Urinary bladder (tissue), 4 donors: Measurements from ENCODE around the gene MFAP5. TPM values are rescaled to one million over a fixed set of nuclear protein-coding genes. Genes with fewer than 3 reads are reported as not detected.

Experiments
- DNase-seq: peaks from one replicate; pipeline ENCODE4 v3.0.0-alpha.2; 2015; ENCODE audit errors: extremely low spot score
- H3K27ac ChIP-seq: one replicate; pipeline ENCODE4 v1.5.1; 2013; ENCODE audit warnings: low read depth, mild to moderate bottlenecking, moderate library complexity
- H3K36me3 ChIP-seq: one replicate; pipeline ENCODE4 v1.6.1; 2013; ENCODE audit warnings: mild to moderate bottlenecking, moderate library complexity; ENCODE audit not compliant: insufficient read depth
- H3K4me1 ChIP-seq: one replicate; pipeline ENCODE4 v1.6.1; 2013; ENCODE audit warnings: mild to moderate bottlenecking, moderate library complexity; ENCODE audit not compliant: insufficient read depth
- H3K4me3 ChIP-seq: one replicate; pipeline ENCODE4 v1.5.1; 2013; ENCODE audit warnings: low read depth, low read length
- WGBS: extraction: QIAGEN DNeasy Blood & Tissue Kit; methylation state at CpG from one replicate; pipeline ENCODE4 v1.1.7; 2013; 5-methylcytosine and 5-hydroxymethylcytosine counted together
- polyA plus RNA-seq: library from polyadenylated mRNA; stranded (reverse); fragments of 200-250 nt; gene quantifications from one replicate; pipeline ENCODE4 v1.2.3, GENCODE V29; 2013
- total RNA-seq: library from RNA; depleted of rRNA; stranded (reverse); fragments of >200 nt; gene quantifications from one replicate; pipeline ENCODE4 v1.2.3, GENCODE V29; 2014
- donor health status: healthy with polysubstance abuse.
- donor health status: healthy.

The MFAP5 gene
- 244 TPM for total RNA-seq
- polyA plus RNA-seq = 110 TPM

- no peaks in the 10 kb centered on the region for H3K36me3 ChIP-seq
- WGBS = 58% methylated on average over 6 of the region's 6 CpGs
- no peak for DNase-seq
- H3K4me3 ChIP-seq = no peak within 1 kb of the TSS
- H3K27ac ChIP-seq = no peak within 1 kb of the TSS
- H3K4me1 ChIP-seq = no peaks in the 10 kb centered on the region
Observed at GRCh38 chr12:8662593-8662992, at the start of gene MFAP5. Gene MFAP5 (minus strand): TSS chr12:8662826. CDS start chr12:8662104, 722 bp downstream.

- no peaks in the 10 kb centered on the region for H3K36me3 ChIP-seq
- no peaks in the 10 kb centered on the region for H3K4me1 ChIP-seq
- H3K27ac ChIP-seq = no peak overlapping the region
- DNase-seq = no peak
- H3K4me3 ChIP-seq = peak overlapping the region; percentile 19
- 75% methylated on average over 6 of the region's 6 CpGs for WGBS
Observed at GRCh38 chr12:8709124-8709830, 46.7 kb upstream of the MFAP5 start.

GRCh38 chr12:8702159-8702558, 39.5 kb upstream of the MFAP5 start:
- Histone ChIP-seq H3K4me3 (no peak overlapping the region), H3K36me3 (no peaks in the 10 kb centered on the region), H3K27ac (no peak overlapping the region), H3K4me1 (no peaks in the 10 kb centered on the region)
- WGBS = 71% methylated on average over 4 of the region's 4 CpGs
- DNase-seq = no peak

GRCh38 chr12:8701046-8701660, 38.5 kb upstream of the MFAP5 start:
- no peaks in the 10 kb centered on the region for H3K4me1 ChIP-seq
- DNase-seq = no peak
- H3K27ac ChIP-seq = no peak overlapping the region
- WGBS = 76% methylated on average over 6 of the region's 6 CpGs
- H3K4me3 ChIP-seq = no peak overlapping the region
- no peaks in the 10 kb centered on the region for H3K36me3 ChIP-seq

- Histone ChIP-seq H3K4me1 (no peaks in the 10 kb centered on the region), H3K4me3 (no peak overlapping the region), H3K27ac (no peak overlapping the region), H3K36me3 (no peaks in the 10 kb centered on the region)
- DNase-seq = no peak
- WGBS = 39% methylated on average over 4 of the region's 4 CpGs
Observed at GRCh38 chr12:8699714-8700113, 37.1 kb upstream of the MFAP5 start.

DNA sequence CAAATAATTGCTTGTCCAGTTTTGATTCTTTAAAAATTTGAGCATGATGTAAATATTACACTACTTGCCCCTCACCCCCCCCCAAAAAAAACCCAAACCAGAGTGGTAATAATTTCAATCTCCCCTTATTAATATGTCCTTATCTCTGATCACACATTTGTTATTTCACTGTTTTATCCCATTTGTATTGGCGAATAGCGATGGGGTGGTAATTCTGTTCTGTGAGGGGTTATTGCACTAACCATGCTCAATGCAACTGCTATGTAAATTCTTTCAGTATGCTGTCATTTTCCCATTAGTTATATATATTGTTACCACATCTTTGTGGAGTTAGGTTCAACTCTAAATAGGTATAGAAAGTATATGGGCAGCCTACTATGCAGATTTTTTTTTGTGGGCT, 36.3 kb upstream of the MFAP5 start:
- no peak overlapping the region for H3K27ac ChIP-seq
- 26% methylated on average over 2 of the region's 2 CpGs for WGBS
- H3K4me1 ChIP-seq = no peaks in the 10 kb centered on the region
- no peak for DNase-seq
- peak overlapping the region; percentile 86 for H3K4me3 ChIP-seq
- H3K36me3 ChIP-seq = no peaks in the 10 kb centered on the region

DNA sequence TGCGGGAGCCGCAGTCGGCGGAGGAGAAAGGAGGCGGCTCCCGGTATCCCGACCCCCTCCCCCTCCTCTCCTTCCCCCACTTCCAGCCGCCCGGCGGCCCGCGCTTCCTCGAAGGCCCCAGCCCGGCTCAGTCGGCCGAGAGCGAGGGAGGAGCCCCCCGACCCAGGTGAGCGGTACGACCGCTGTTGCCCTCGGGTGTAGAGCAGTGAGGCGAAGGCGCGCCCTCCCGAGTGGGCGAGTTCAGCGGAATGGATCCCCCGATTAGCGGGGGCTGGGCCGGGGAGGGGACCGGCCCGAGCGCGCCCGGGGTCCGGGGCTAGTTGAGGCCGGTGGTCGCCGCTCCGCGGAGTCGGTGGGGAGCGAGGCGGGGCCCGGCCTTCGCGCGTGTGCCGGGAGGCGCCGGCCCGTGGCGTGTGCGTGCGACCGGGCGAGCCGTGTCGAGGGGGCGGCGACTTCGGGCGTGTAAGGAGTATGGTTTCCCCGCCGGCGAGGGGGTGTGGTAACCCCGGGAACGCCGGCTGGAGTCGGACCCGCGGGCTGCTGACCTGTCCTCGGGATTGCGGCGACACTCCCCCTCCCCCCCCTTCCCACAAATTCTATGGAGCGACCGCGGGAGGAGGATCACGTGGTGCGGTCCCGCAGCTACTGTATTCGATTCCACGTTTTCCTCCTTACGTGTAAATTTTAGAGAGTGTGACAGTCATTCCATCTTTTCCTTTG, 35.7 kb upstream of the MFAP5 start:
- under 1% methylated on average over 85 of the region's 85 CpGs for WGBS
- DNase-seq = no peak
- H3K27ac ChIP-seq = peak overlapping the region; percentile 87
- H3K4me1 ChIP-seq = no peaks in the 10 kb centered on the region
- H3K4me3 ChIP-seq = peak overlapping the region; percentile 86
- no peaks in the 10 kb centered on the region for H3K36me3 ChIP-seq

DNA sequence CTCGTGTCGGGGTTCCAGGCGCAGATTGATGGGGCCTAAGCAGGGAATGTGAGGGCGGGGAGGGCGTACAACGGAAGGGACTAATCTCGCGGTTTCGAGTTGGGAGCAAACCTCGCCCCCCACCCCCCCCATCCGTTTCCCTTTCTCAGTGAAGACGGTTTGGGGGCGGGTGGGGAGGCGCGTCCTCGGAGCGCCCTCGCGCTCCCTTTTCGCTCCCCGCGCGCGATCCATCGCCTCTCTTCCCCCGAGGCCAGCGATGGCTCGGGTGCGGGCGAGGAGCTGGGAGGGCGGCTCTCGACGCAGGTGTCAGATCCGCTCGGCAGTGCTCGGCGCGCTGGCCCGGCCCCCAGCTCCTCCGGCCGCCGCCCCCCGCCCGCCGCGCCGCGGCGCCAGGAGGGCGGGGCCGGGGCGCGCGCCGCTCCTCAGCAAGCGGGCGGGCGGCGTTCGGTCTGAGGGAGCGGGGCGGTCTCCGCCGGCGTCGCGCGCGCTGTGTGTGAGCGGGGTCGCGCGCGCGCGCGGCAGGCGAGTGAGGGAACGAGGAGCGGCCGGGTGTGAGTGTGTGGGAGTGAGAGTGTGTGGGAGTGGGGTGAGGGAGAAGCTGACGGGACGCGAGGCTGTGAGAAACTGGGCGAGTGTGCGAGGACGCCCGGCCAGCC, 35.0 kb upstream of the MFAP5 start, which contains the start of gene RIMKLB:
Gene RIMKLB (plus strand): TSS at position 516 of the 656 bp plus-strand sequence. CDS start 15,876 bp downstream, outside the sequence.
- under 1% methylated on average over 88 of the region's 88 CpGs for WGBS

GRCh38 chr12:8697120-8697475, 34.5 kb upstream of the MFAP5 start:
- Histone ChIP-seq H3K27ac (peak overlapping the region; percentile 65), H3K4me3 (peak overlapping the region; percentile 86), H3K4me1 (no peaks in the 10 kb centered on the region), H3K36me3 (no peaks in the 10 kb centered on the region)
- DNase-seq = no peak
- under 1% methylated on average over 21 of the region's 21 CpGs for WGBS

More for the DNA sequence above, 35.0 kb upstream of the MFAP5 start, which contains the start of gene RIMKLB:
- Histone ChIP-seq H3K4me1 (no peaks in the 10 kb centered on the region), H3K27ac (peak within 1 kb of the TSS; percentile 87), H3K36me3 (no peaks in the 10 kb centered on the region), H3K4me3 (peak within 1 kb of the TSS; percentile 86)
- DNase-seq = no peak

GRCh38 chr12:8696442-8697090, 33.9 kb upstream of the MFAP5 start:
- H3K36me3 ChIP-seq = no peaks in the 10 kb centered on the region
- H3K4me1 ChIP-seq = no peaks in the 10 kb centered on the region
- 23% methylated on average over 6 of the region's 6 CpGs for WGBS
- peak overlapping the region; percentile 65 for H3K27ac ChIP-seq
- no peak overlapping the region for H3K4me3 ChIP-seq
- DNase-seq = no peak

- Histone ChIP-seq H3K36me3 (no peaks in the 10 kb centered on the region), H3K4me3 (no peak overlapping the region), H3K27ac (no peak overlapping the region), H3K4me1 (no peaks in the 10 kb centered on the region)
- WGBS = 84% methylated on average over 10 of the region's 10 CpGs
- DNase-seq = no peak
Observed at GRCh38 chr12:8695116-8695515, 32.5 kb upstream of the MFAP5 start.

DNA sequence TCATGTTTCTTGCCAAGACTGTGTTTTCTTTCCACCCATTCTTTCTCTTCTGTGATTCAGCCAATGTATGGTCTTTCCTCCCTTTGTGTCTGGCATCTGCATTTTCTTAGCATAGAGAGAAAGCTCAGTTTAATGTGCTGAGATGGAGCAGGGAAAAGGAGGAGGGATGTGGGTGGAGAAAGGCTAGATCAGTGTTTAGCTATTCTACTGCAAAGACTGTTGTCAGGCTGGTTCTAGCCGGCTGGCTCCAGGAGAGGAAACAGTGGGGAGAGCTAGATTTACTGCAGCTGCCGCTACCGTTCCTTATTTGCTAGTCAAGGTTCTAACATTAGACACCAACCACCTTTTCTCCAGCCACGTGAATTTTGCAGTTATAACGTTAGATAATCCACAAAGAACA, 29.9 kb upstream of the MFAP5 start:
- H3K36me3 ChIP-seq = no peaks in the 10 kb centered on the region
- DNase-seq = peak; percentile 77
- H3K27ac ChIP-seq = no peak overlapping the region
- 5% methylated on average over 5 of the region's 5 CpGs for WGBS
- no peak overlapping the region for H3K4me3 ChIP-seq
- no peaks in the 10 kb centered on the region for H3K4me1 ChIP-seq

DNA sequence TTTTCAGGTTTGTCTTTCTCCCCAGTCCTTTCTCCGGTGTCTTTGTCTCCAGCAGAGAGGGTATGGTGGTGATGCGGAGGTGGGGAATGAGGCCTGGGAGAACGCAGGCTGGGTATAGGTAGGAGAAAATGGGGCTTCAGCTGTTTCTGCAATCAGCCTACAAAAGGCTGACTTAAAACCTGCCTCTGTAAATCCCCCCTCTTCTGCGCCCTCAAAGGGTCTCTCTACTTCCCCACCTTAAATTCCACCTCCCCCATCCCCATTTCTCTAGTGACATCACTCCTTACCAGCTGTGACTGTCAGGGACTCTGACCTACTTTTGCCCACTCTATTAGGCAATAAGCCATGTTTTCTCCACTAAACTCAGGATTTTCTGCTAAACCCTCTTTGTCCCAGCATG, 27.1 kb upstream of the MFAP5 start:
- Histone ChIP-seq H3K4me1 (no peaks in the 10 kb centered on the region), H3K27ac (no peak overlapping the region), H3K4me3 (no peak overlapping the region), H3K36me3 (no peaks in the 10 kb centered on the region)
- 95% methylated on average over 4 of the region's 4 CpGs for WGBS
- DNase-seq = no peak
